GM23338 (cell line): ENCODE data around the gene RAD54L. TPM values are rescaled to one million over a fixed set of nuclear protein-coding genes. Genes with fewer than 3 reads are reported as not detected.
A peak's percentile ranks its signal among the peaks of the same experiment; 100 is the strongest.
"Not testable (repeated sequence)": the region's sequence is repeated elsewhere in the genome, so short reads cannot be mapped to it uniquely, and the experiment has no call there.

Experiments
- ATAC-seq: fragments of 200-7000 bp; cut with Tn5 transposase; 3 replicates; pipeline ENCODE4 v1.9.1; 2020
- DNase-seq: peaks from one replicate; pipeline ENCODE4 v3.0.0-alpha.2; 2015; ENCODE audit warnings: low spot score
- H2AFZ ChIP-seq: fragments of 200-600 bp; sonication (generic); 2 replicates; pipeline ENCODE4 v1.8.0; 2016; ENCODE audit warnings: antibody characterized with exemption, mild to moderate bottlenecking, moderate library complexity
- H3F3A ChIP-seq: fragments of 200-600 bp; sonication (generic); replicated peaks from 2 replicates; pipeline ENCODE4 v1.8.0; 2017; ENCODE audit warnings: antibody characterized with exemption, mixed run types, low read depth
- H3K27ac ChIP-seq: fragments of 200-600 bp; sonication (generic); 2 replicates; pipeline ENCODE4 v1.6.1; 2016; ENCODE audit warnings: low read depth
- H3K27me3 ChIP-seq: fragments of 200-600 bp; sonication (generic); 2 replicates; pipeline ENCODE4 v1.8.0; 2016; ENCODE audit warnings: mild to moderate bottlenecking, mixed run types, moderate library complexity; ENCODE audit not compliant: insufficient read depth
- H3K36me3 ChIP-seq: fragments of 200-600 bp; sonication (generic); 2 replicates; pipeline ENCODE4 v1.8.0; 2016; ENCODE audit warnings: mild to moderate bottlenecking; ENCODE audit not compliant: insufficient read depth
- H3K4me1 ChIP-seq: fragments of 200-600 bp; sonication (generic); 2 replicates; pipeline ENCODE4 v1.8.0; 2016; ENCODE audit warnings: mild to moderate bottlenecking, moderate library complexity; ENCODE audit not compliant: insufficient read depth
- H3K4me2 ChIP-seq: fragments of 200-600 bp; sonication (generic); 2 replicates; pipeline ENCODE4 v1.7.1; 2017; ENCODE audit warnings: mixed run types
- H3K4me3 ChIP-seq: fragments of 200-600 bp; sonication (generic); 2 replicates; pipeline ENCODE4 v1.6.1; 2016; ENCODE audit warnings: mixed run types
- H3K79me2 ChIP-seq: fragments of 200-600 bp; sonication (generic); replicated peaks from 2 replicates; pipeline ENCODE4 v1.8.0; 2017; ENCODE audit warnings: mild to moderate bottlenecking; ENCODE audit not compliant: insufficient read depth
- H3K9me2 ChIP-seq: fragments of 200-600 bp; sonication (generic); 2 replicates; pipeline ENCODE4 v1.8.0; 2017; ENCODE audit not compliant: insufficient read depth
- H4K20me1 ChIP-seq: fragments of 200-600 bp; sonication (generic); replicated peaks from 2 replicates; pipeline ENCODE4 v1.8.0; 2017; ENCODE audit warnings: mild to moderate bottlenecking; ENCODE audit not compliant: insufficient read depth
- H3K27ac Mint-ChIP-seq: 2 replicates; pipeline ENCODE4 v1.8.0; 2020; ENCODE audit warnings: inconsistent platforms, mild to moderate bottlenecking, moderate library complexity, mixed read lengths
- H3K27me3 Mint-ChIP-seq: 3 replicates; pipeline ENCODE4 v1.8.0; 2022; ENCODE audit warnings: low read depth, mild to moderate bottlenecking, moderate library complexity, mixed read lengths, inconsistent platforms; ENCODE audit not compliant: insufficient read depth, poor library complexity
- H3K36me3 Mint-ChIP-seq: 3 replicates; pipeline ENCODE4 v1.8.0; 2021; ENCODE audit warnings: low read depth, mild to moderate bottlenecking, inconsistent platforms, moderate library complexity, mixed read lengths
- H3K4me1 Mint-ChIP-seq: 3 replicates; pipeline ENCODE4 v1.8.0; 2020; ENCODE audit warnings: mild to moderate bottlenecking, inconsistent platforms, mixed read lengths
- H3K4me3 Mint-ChIP-seq: 3 replicates; pipeline ENCODE4 v1.8.0; 2021; ENCODE audit warnings: moderate library complexity, mild to moderate bottlenecking, inconsistent platforms, mixed read lengths
- H3K9me3 Mint-ChIP-seq: 3 replicates; pipeline ENCODE4 v1.8.0; 2020; ENCODE audit warnings: moderate library complexity, mild to moderate bottlenecking, inconsistent platforms, mixed read lengths
- CTCF ChIP-seq, 2 experiments: fragments of 200-600 bp in 1 of 2; sonication (generic) in 1 of 2; conservative IDR thresholded peaks; 2 replicates each; pipeline versions ENCODE4 v1.5.1 to v1.6.1; 2016 to 2017; ENCODE audit warnings: antibody characterized with exemption in 2 of 2, low read depth in 2 of 2, mild to moderate bottlenecking in 2 of 2, moderate library complexity in 1 of 2
- EZH2 ChIP-seq: fragments of 200-600 bp; sonication (generic); IDR thresholded peaks from one replicate; pipeline ENCODE4 v1.8.0; 2017; ENCODE audit warnings: antibody characterized with exemption, mild to moderate bottlenecking, low read depth; ENCODE audit not compliant: unreplicated experiment
- polyA plus RNA-seq: library from polyadenylated mRNA; unstranded; fragments of >200 nt; fragmentation: Nextera tagmentation; extraction: Ambion mirVana; gene quantifications from 2 replicates; pipeline ENCODE4 v1.2.1, GENCODE V29; 2016
- total RNA-seq: library from RNA; depleted of rRNA; stranded (reverse); fragments of >200 nt; shearing (Covaris generic); gene quantifications from 2 replicates; pipeline ENCODE4 v1.2.3, GENCODE V29; 2014

The RAD54L gene
- total and polyA plus RNA-seq, 2 experiments from 2014 or later = 26.4 to 48.1 TPM

DNA sequence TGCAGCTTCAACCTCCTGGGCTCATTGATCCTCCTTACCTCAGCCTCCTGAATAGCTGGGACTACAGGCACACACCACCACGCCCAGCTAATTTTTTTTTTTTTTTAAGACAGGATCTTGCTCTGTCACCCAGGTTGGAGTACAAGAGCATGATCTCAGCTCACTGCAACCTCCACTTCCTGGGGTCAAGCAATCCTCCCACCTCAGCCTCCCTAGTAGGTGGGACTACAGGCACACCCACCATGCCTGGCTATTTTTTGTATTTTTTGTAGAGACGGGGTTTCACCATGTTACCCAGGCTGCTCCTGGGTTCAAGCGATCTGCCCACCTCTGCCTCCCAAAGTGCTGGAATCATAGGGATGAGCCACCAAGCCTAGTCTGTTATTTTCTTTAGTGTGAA lies 3.7 kb upstream of the RAD54L start:
- not testable (repeated sequence) for DNase-seq, H3K9me2 ChIP-seq, H4K20me1 ChIP-seq, H3K27ac Mint-ChIP-seq, H3K36me3 ChIP-seq, H3K27me3 ChIP-seq, H3K4me1 Mint-ChIP-seq, H3K27ac ChIP-seq, H3K79me2 ChIP-seq, H3K4me2 ChIP-seq, H3K4me3 ChIP-seq, H3K4me3 Mint-ChIP-seq, ATAC-seq, H2AFZ ChIP-seq, H3F3A ChIP-seq, H3K4me1 ChIP-seq
- H3K27me3 Mint-ChIP-seq = peaks cover 15% of the 10 kb centered on the region
- H3K36me3 Mint-ChIP-seq = peaks cover 20% of the 10 kb centered on the region
- peaks cover 20% of the 10 kb centered on the region for H3K9me3 Mint-ChIP-seq

DNA sequence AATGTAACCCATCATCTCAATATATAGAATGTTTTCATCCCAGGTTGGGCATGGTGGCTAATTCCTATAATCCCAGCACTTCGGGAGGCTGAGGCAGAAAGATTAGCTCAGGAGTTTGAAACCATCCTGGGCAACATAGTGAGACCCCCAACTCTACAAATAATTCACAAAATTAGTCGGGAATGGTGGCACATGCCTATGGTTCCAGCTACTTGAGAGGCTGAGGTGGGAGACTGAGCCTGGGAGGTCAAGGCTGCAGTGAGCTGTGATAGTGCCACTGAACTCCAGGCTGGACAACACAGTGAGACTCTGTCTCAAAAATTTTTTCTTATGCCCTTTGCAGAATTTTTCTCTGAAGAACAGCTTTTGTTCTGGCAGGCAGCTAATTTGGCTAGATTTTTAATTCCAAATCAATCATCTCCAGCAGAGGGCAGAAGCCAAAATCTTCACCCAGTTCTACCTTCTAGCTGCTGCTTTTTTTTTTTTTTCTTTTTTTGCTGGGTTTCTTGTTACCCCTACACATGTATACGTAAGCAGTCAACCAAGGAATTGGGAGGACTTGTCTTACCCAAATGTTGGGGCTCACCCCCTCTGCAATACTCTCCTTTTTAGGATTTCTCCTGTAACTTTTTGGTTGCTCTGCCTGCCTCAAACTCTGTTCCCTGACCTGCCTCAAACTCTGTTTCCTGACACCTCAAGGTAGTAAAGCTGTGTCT lies 2.7 kb upstream of the RAD54L start:
- peak; percentile 38 to 52 for TF ChIP-seq CTCF (conservative IDR thresholded peaks at IDR 0.05; ENCODE audit: low read depth in 2 of 2)
- no peak for TF ChIP-seq EZH2
- H3K4me3 ChIP-seq = no peak overlapping the region

DNA sequence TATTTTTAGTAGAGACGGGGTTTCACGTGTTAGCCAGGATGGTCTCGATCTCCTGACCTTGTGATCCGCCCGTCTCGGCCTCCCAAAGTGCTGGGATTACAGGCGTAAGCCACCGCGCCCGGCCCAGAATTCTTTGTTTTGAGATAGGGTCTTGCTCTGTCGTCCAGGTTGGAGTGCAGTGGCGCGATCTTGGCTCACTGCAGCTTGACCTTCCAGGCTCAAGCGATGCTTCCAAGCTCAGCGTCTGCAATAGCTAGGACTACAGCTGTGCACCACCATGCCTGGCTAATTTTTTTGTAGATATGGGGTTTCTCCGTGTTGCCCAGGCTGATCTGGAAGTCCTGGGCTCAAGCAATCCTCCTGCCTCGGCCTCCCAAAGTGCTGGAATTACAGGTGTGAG lies 1.4 kb upstream of the RAD54L start:
- H3K27me3 Mint-ChIP-seq = peaks cover 14% of the 10 kb centered on the region
- Histone ChIP-seq H3F3A (peaks cover 20% of the 10 kb centered on the region; the same call in 1 of the 2 replicates), H3K79me2 (peaks cover 23% of the 10 kb centered on the region), H3K4me3 (peak overlapping the region; percentile 55; the same call in 1 of the 2 replicates), H3K36me3 (peaks cover 17% of the 10 kb centered on the region)
- not testable (repeated sequence) for H3K9me3 Mint-ChIP-seq, ATAC-seq, H2AFZ ChIP-seq, H3K4me2 ChIP-seq, H3K27ac ChIP-seq, H4K20me1 ChIP-seq, H3K9me2 ChIP-seq, H3K27ac Mint-ChIP-seq, H3K4me1 ChIP-seq, DNase-seq, H3K27me3 ChIP-seq
- H3K4me3 Mint-ChIP-seq = peak overlapping the region; percentile 94
- peaks cover 12% of the 10 kb centered on the region for H3K4me1 Mint-ChIP-seq
- peaks cover 29% of the 10 kb centered on the region for H3K36me3 Mint-ChIP-seq

More for the DNA sequence above, 2.7 kb upstream of the RAD54L start:
- H3K27ac ChIP-seq = no peak overlapping the region
- Mint-ChIP-seq H3K4me3 (no peak overlapping the region), H3K27me3 (peaks cover 14% of the 10 kb centered on the region), H3K36me3 (peaks cover 20% of the 10 kb centered on the region), H3K27ac (no peak overlapping the region), H3K9me3 (peaks cover 10% of the 10 kb centered on the region), H3K4me1 (peaks cover 12% of the 10 kb centered on the region)
- H4K20me1 ChIP-seq = peaks cover 4% of the 10 kb centered on the region; the same call in 1 of the 2 replicates
- peak overlapping the region; percentile 40 for H2AFZ ChIP-seq
- no peaks in the 10 kb centered on the region for H3K27me3 ChIP-seq
- peaks cover 16% of the 10 kb centered on the region for H3K79me2 ChIP-seq
- ATAC-seq (no peak), DNase-seq (peak; percentile 58)
- H3K36me3 ChIP-seq = peaks cover 4% of the 10 kb centered on the region; the same call in 1 of the 2 replicates
- H3K9me2 ChIP-seq = no peaks in the 10 kb centered on the region
- peaks cover 9% of the 10 kb centered on the region for H3K4me1 ChIP-seq
- no peak overlapping the region for H3K4me2 ChIP-seq
- H3F3A ChIP-seq = peaks cover 12% of the 10 kb centered on the region; the same call in 1 of the 2 replicates
